K562 (cell line): Measurements from ENCODE around the gene SPATC1L. TPM values are rescaled to one million over a fixed set of nuclear protein-coding genes. Genes with fewer than 3 reads are reported as not detected.
A peak's percentile ranks its signal among the peaks of the same experiment; 100 is the strongest.

Experiments used
- ATAC-seq: fragments of 200-7000 bp; cut with Tn5 transposase; 3 replicates; pipeline ENCODE4 v1.9.1; 2020; ENCODE audit warnings: moderate library complexity
- BruUV-seq: library from RNA; stranded (reverse); fragments of 400-500 nt; replicated peaks from 2 replicates; lab custom pipeline; 2021; lab: Mats Ljungman, UMichigan
- CTCF ChIA-PET: fragments of 300-600 bp; formaldehyde crosslinking; extraction: SDS; loops from one replicate; lab custom pipeline; 2021; ENCODE audit warnings: low intra/inter-chr PET ratio; lab: Yijun Ruan, JAX
- POLR2A ChIA-PET: fragments of 300-600, 350-650 bp; sonication (Branson Sonifier 250); formaldehyde crosslinking; extraction: SDS; loops from one replicate; lab custom pipeline; 2021; ENCODE audit warnings: antibody characterized with exemption, inconsistent platforms; lab: Yijun Ruan, JAX
- DNase-seq, 4 experiments: peaks; one replicate each; pipeline versions ENCODE4 v3.0.0 to v3.0.0-alpha.2; 2011 to 2018; ENCODE audit warnings: low spot score in 3 of 4, mixed read lengths in 3 of 4; ENCODE audit errors: extremely low read depth in 1 of 4
- FAIRE-seq: peaks from 2 replicates; lab custom pipeline; 2011; peaks lifted over from hg19 to GRCh38; lab: Jason Lieb, UNC
- H2AFZ ChIP-seq: 2 replicates; pipeline ENCODE4 v1.6.0; 2011; ENCODE audit warnings: low read depth, low read length, control low read depth, inconsistent platforms
- H3K27ac ChIP-seq: fragments of 200-600 bp; 3 replicates; pipeline ENCODE4 v1.8.0; 2011; ENCODE audit warnings: low read depth, mild to moderate bottlenecking, control low read depth, inconsistent platforms, low read length, moderate library complexity, mixed read lengths; ENCODE audit errors: extremely low read depth
- H3K27me3 ChIP-seq, 2 experiments: fragments of 300-600 bp in 1 of 2; 2 replicates in 1 of 2; 3 replicates in 1 of 2; pipeline versions ENCODE4 v1.6.0 to v1.8.0; 2011; ENCODE audit warnings: inconsistent platforms in 2 of 2, low read length in 2 of 2, mild to moderate bottlenecking in 1 of 2, mixed read lengths in 1 of 2, moderate library complexity in 1 of 2; ENCODE audit not compliant: control insufficient read depth in 2 of 2, insufficient read depth in 2 of 2
- H3K36me3 ChIP-seq: fragments of 300-600 bp; 3 replicates; pipeline ENCODE4 v1.8.0; 2011; ENCODE audit warnings: mild to moderate bottlenecking, low read length, inconsistent platforms; ENCODE audit not compliant: control insufficient read depth, insufficient read depth
- H3K4me1 ChIP-seq, 2 experiments: fragments of 200-600 bp in 1 of 2; replicated peaks in 1 of 2; 2 replicates in 1 of 2; 3 replicates in 1 of 2; pipeline versions ENCODE4 v1.5.1 to v1.8.0; 2011; ENCODE audit warnings: inconsistent platforms in 2 of 2, low read length in 2 of 2, mild to moderate bottlenecking in 1 of 2, mixed read lengths in 1 of 2, moderate library complexity in 1 of 2; ENCODE audit not compliant: control insufficient read depth in 2 of 2, insufficient read depth in 2 of 2
- H3K4me2 ChIP-seq: 2 replicates; pipeline ENCODE4 v1.6.1; 2011; ENCODE audit warnings: low read length, control low read depth, inconsistent platforms, mixed read lengths; ENCODE audit not compliant: insufficient read depth
- H3K4me3 ChIP-seq: fragments of 200-600 bp; sonication (generic), shearing (Covaris generic); 2 replicates; pipeline ENCODE4 v1.5.1; 2016; ENCODE audit warnings: control low read depth, inconsistent platforms
- H3K79me2 ChIP-seq: fragments of 200-600 bp; 3 replicates; pipeline ENCODE4 v1.8.0; 2011; ENCODE audit warnings: low read length, inconsistent platforms; ENCODE audit not compliant: control insufficient read depth, insufficient read depth
- H3K9ac ChIP-seq, 2 experiments: 2 replicates each; pipeline versions ENCODE4 v1.6.0 to v1.6.1; 2011; ENCODE audit warnings: low read depth in 2 of 2, low read length in 2 of 2, control low read depth in 1 of 2, inconsistent platforms in 1 of 2, mild to moderate bottlenecking in 1 of 2, mixed read lengths in 1 of 2; ENCODE audit not compliant: insufficient read depth in 1 of 2
- H3K9me1 ChIP-seq: one replicate; pipeline ENCODE4 v1.6.0; 2011; ENCODE audit warnings: inconsistent platforms, mild to moderate bottlenecking, low read length, moderate library complexity; ENCODE audit not compliant: control insufficient read depth, insufficient read depth
- H3K9me3 ChIP-seq: replicated peaks from 2 replicates; pipeline ENCODE4 v1.5.1; 2011; ENCODE audit warnings: low read depth, low read length, inconsistent platforms; ENCODE audit not compliant: control insufficient read depth, insufficient read depth
- H4K20me1 ChIP-seq: replicated peaks from 2 replicates; pipeline ENCODE4 v1.6.1; 2011; ENCODE audit warnings: low read length, inconsistent platforms, mixed read lengths; ENCODE audit not compliant: control insufficient read depth, insufficient read depth
- CTCF ChIP-seq, 3 experiments: IDR thresholded peaks in 2 of 3; conservative IDR thresholded peaks in 1 of 3; 2 replicates each; pipeline ENCODE4 v1.5.1; 2011 to 2012; ENCODE audit warnings: low read length in 3 of 3, mild to moderate bottlenecking in 3 of 3, control low read depth in 2 of 3, improper control_type of control experiment in 1 of 3, inconsistent platforms in 1 of 3, low read depth in 1 of 3, mixed read lengths in 1 of 3, moderate library complexity in 1 of 3; ENCODE audit not compliant: insufficient read depth in 2 of 3
- HOXB6 ChIP-seq: fragments of 250-450 bp; sonication (Bioruptor Pico); IDR thresholded peaks from 2 replicates; pipeline ENCODE4 v1.5.1; 2022; ENCODE audit warnings: mild to moderate bottlenecking, borderline replicate concordance
- WGBS: fragments of 100-300 bp; shearing (Covaris generic); methylation state at CpG from one replicate; pipeline ENCODE4 v1.1.6; 2016; ENCODE audit warnings: low coverage, mixed read lengths; ENCODE audit not compliant: insufficient coverage; ENCODE audit errors: missing lambda C conversion rate; 5-methylcytosine and 5-hydroxymethylcytosine counted together
- in situ Hi-C: fragments of 300-500 bp; cut with MboI; formaldehyde crosslinking; loops from 4 replicates; pipeline ENCODE4 v1.15.0; 2018; ENCODE audit warnings: inconsistent platforms, mixed read lengths
- intact Hi-C: fragments of 100-400 bp; cut with micrococcal nuclease; formaldehyde crosslinking; loops from 2 replicates; pipeline ENCODE4 v1.14.2; 2022
- polyA plus RNA-seq, 8 experiments: library from polyadenylated mRNA; depleted of rRNA in 4 of 8; stranded (reverse) in 5 of 8; unstranded in 3 of 8; fragments of >200 nt; fragmentation: Nextera tagmentation in 2 of 8; fragmentation: Illumina TruSeq in 1 of 8; extraction: Ambion mirVana in 2 of 8; extraction: Trizol in 1 of 8; gene quantifications; 2 replicates each; pipeline versions ENCODE4 v1.2.1 to v1.2.3, GENCODE V29; 2011 to 2014; ENCODE audit warnings: inconsistent platforms in 1 of 8, missing spikeins in 1 of 8
- total RNA-seq, 7 experiments: library from RNA; depleted of rRNA in 6 of 7; stranded (reverse); fragments of >200 nt in 6 of 7; fragmentation: Illumina TruSeq in 2 of 7; extraction: Trizol in 2 of 7; gene quantifications; 2 replicates each; pipeline versions ENCODE4 v1.2.1 to v1.2.3, GENCODE V29; 2011 to 2021; ENCODE audit warnings: low replicate concordance in 1 of 7

Gene SPATC1L
- total and polyA plus RNA-seq, 9 of the 15 experiments (the other 6 are each of a cell fraction or from before 2014, with no cell fraction given), result 0.14 to 121 (median 34.0) TPM; not detected in 1

GRCh38 chr21:46135782-46136395, 48.4 kb downstream of the SPATC1L start:
- Histone ChIP-seq H3K9me3 (no peaks in the 10 kb centered on the region; the same call in 1 of the 2 replicates), H3K79me2 (no peaks in the 10 kb centered on the region), H3K36me3 (no peaks in the 10 kb centered on the region), H3K4me2 (no peak overlapping the region), H3K9ac (peak overlapping the region in 1 of 2 experiments; percentile 10; a peak in 1 of 4 replicates), H3K4me1 (peaks cover 0 to 41% of the 10 kb centered on the region in 2 experiments; a peak in 2 of 5 replicates), H3K9me1 (no peaks in the 10 kb centered on the region), H3K27ac (no peak overlapping the region), H3K27me3 (peaks cover 34 to 62% of the 10 kb centered on the region in 2 experiments; a peak in 4 of 5 replicates), H4K20me1 (peaks cover 13% of the 10 kb centered on the region), H2AFZ (no peak overlapping the region), H3K4me3 (no peak overlapping the region)
- no TSS peak for BruUV-seq
- WGBS, result 0% methylated on average over 2 of the region's 7 CpGs
- POLR2A ChIA-PET, result no interaction called here
- in situ Hi-C loops, result no loop called here
- FAIRE-seq, result no peak
- DNase-seq, result peak in 2 of 4 experiments; percentile 67 to 70
- intact Hi-C loops, result no loop called here
- no peak for ATAC-seq
- peak in 2 of 3 experiments; percentile 7 to 26; a peak in 2 of 6 replicates for TF ChIP-seq CTCF (IDR thresholded peaks at IDR 0.05 in 2 of 3, conservative IDR thresholded peaks at IDR 0.05 in 1 of 3; ENCODE audit: insufficient read depth in 2 of 3, low read depth in 1 of 3, low read length in 3 of 3)
- no peak for TF ChIP-seq HOXB6
- CTCF ChIA-PET, result no interaction called here
